Measurements from ENCODE around the gene DUSP22.

DNA sequence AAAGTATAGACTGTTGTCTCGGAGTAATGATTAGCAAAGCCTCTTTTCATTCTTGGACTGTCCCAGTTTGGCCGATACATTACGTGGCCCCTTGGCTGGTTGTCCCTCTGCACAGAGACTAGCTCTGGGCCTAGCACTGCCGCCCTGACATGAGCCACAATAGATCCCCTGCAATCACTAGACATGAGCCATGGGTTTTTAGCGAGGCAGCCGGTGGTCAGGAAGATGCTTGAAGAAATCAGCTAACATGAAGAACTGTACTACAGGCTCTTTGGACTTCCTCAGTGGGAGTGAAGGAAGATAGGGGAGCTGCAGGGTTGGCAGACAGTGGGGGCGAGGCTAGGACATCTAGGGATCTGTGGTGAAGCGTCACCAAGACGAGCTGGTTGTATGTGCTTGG lies 11.0 kb downstream of the DUSP22 start:
- no peak for TF ChIP-seq EZH2 (IDR thresholded peaks at IDR 0.05; ENCODE audit: borderline replicate concordance, low read depth, low read length, severe bottlenecking)
- TF ChIP-seq, protein P1, sequence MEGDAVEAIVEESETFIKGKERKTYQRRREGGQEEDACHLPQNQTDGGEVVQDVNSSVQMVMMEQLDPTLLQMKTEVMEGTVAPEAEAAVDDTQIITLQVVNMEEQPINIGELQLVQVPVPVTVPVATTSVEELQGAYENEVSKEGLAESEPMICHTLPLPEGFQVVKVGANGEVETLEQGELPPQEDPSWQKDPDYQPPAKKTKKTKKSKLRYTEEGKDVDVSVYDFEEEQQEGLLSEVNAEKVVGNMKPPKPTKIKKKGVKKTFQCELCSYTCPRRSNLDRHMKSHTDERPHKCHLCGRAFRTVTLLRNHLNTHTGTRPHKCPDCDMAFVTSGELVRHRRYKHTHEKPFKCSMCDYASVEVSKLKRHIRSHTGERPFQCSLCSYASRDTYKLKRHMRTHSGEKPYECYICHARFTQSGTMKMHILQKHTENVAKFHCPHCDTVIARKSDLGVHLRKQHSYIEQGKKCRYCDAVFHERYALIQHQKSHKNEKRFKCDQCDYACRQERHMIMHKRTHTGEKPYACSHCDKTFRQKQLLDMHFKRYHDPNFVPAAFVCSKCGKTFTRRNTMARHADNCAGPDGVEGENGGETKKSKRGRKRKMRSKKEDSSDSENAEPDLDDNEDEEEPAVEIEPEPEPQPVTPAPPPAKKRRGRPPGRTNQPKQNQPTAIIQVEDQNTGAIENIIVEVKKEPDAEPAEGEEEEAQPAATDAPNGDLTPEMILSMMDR (IDR thresholded peaks at IDR 0.05; ENCODE audit: borderline replicate concordance, extremely low read depth, low read length, poor library complexity, severe bottlenecking) = no peak

Measured in DND-41 (cell line).